Activated T-cell treated with anti-CD3 and anti-CD28 coated beads, Interleukin-2, amount 50 U/mL, for 4 hours (primary cell): Measurements from ENCODE around the gene PUS3. TPM values are rescaled to one million over a fixed set of nuclear protein-coding genes. Genes with fewer than 3 reads are reported as not detected.

Source experiments
- ATAC-seq, 2 donors: fragments of 200-7000 bp; cut with Tn5 transposase; one replicate each; pipeline ENCODE4 v1.10.0; 2021
- DNase-seq: peaks from one replicate; pipeline ENCODE4 v3.0.0-alpha.2; 2020
- H3K27me3 Mint-ChIP-seq: one replicate; pipeline ENCODE4 v1.8.0; 2021; ENCODE audit warnings: low read depth, mixed read lengths
- H3K36me3 Mint-ChIP-seq: one replicate; pipeline ENCODE4 v1.8.0; 2022; ENCODE audit warnings: mixed read lengths; ENCODE audit not compliant: insufficient read depth
- H3K4me1 Mint-ChIP-seq: one replicate; pipeline ENCODE4 v1.8.0; 2021; ENCODE audit warnings: low read depth, mixed read lengths
- H3K4me3 Mint-ChIP-seq: one replicate; pipeline ENCODE4 v1.8.0; 2021; ENCODE audit warnings: mild to moderate bottlenecking, moderate library complexity, mixed read lengths
- H3K9me3 Mint-ChIP-seq: one replicate; pipeline ENCODE4 v1.8.0; 2021; ENCODE audit warnings: mixed read lengths
- total RNA-seq, 3 donors: library from RNA; stranded (reverse); gene quantifications; one replicate each; pipeline ENCODE4 v1.2.1, GENCODE V29; 2021

The PUS3 gene
- total RNA-seq, 3 donors from 2014 or later = 22.3 to 30.5 (median 28.4) TPM

DNA sequence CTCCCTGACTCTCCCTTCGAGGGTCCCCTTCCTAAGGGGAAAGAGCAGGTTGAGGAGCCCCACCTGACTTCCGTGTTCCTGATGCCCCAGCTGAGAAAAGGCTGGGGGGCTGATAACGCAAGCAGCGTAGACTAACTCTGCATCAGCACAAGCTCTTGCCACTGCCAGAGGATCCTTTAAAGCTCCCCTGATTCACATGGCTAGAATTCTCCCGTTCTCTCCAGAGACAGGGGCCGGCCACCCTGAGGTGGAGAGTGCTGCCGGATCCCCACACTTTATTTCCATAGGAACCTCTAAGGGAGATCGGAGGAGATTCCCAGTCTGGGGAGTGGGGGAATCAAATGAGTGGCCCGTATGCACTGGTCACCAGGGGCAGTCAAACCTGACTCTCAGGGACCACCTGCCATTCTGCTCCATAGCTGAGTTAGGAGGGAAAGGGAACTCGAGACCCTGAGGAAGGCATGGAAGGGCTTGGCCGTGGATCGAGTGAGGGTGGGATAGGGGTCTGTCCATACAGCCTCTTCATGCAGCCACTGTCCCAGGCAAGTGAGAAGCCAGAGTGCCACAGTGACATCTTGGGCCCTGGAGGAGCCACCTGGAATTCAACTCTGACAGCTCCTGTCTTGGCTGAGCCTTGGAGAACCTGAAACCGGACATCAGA lies 41.5 kb upstream of the PUS3 start:
- no peak overlapping the region for H3K4me3 Mint-ChIP-seq
- peaks cover 3% of the 10 kb centered on the region for H3K27me3 Mint-ChIP-seq
- H3K36me3 Mint-ChIP-seq = no peaks in the 10 kb centered on the region
- no peaks in the 10 kb centered on the region for H3K9me3 Mint-ChIP-seq
- H3K4me1 Mint-ChIP-seq = peaks cover 4% of the 10 kb centered on the region
- no peak for ATAC-seq
- DNase-seq = no peak

DNA sequence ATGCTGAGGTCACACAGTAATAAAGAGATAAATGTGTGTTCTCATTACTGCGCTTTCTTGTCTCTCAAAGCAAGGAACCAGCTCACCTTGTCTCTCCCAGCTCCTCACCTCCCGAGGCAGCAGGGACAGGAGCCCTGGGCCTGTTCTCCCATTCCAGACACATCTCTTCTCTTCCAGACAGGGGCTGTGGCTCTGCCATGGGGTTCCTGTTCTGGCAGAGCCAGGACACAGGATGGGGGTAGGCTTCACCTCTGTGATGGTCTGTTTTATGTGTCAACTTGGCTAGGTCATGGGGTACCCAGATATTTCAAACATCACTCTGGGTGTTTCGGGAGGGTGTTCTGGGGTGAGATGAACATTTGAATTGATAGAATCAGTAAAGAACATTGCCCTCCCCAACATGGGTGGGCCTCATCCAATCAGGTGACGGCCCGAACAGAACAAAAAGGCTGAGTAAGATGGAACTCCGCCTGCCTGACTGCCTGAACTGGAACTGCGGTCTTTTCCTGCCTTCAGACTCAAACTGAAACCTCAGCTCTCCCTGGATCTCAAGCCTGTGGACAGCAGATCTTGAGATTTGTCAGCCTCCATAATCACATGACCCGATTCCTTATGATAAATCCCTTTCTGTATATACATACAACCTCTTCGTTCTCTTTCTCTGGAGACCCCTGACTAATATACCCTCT lies 40.8 kb upstream of the PUS3 start:
- no peak for ATAC-seq
- Mint-ChIP-seq H3K27me3 (no peaks in the 10 kb centered on the region), H3K9me3 (no peaks in the 10 kb centered on the region), H3K4me1 (peaks cover 4% of the 10 kb centered on the region), H3K4me3 (no peak overlapping the region), H3K36me3 (no peaks in the 10 kb centered on the region)
- DNase-seq = no peak

DNA sequence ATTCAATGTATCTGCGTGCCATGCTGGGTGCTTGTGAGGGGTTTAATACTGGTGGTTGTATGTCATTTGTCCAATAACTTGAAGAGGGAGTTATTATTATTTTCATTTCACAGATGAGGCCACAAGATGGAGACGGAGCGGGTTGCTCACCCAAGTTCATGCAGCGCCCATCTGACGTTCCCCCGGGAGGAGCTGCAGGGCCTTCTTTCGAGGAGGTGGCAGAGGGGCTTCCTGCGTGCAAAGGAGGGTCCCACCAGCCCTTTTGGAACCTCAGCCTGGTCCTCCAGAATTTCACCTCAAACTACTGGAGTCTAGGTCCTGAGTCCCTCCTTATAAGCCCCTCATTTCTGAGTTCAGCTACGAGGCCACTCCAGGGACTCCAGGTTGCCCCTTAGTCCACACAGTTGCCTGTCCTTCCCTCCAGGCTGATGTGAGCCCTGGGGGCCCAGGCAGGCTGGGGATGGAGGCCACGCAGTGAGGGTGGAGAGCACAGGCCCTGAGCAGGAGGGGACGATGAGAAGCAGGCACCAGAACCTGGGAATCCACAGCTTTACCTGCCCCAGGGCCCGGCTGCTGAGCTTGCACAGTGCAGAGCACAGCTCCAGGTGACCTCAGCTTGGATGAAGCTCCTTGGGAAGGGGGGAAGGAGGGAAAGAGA lies 39.9 kb upstream of the PUS3 start:
- no peak for DNase-seq
- Mint-ChIP-seq H3K9me3 (no peaks in the 10 kb centered on the region), H3K4me3 (no peak overlapping the region), H3K36me3 (no peaks in the 10 kb centered on the region), H3K4me1 (peaks cover 4% of the 10 kb centered on the region), H3K27me3 (no peaks in the 10 kb centered on the region)
- ATAC-seq = no peak

DNA sequence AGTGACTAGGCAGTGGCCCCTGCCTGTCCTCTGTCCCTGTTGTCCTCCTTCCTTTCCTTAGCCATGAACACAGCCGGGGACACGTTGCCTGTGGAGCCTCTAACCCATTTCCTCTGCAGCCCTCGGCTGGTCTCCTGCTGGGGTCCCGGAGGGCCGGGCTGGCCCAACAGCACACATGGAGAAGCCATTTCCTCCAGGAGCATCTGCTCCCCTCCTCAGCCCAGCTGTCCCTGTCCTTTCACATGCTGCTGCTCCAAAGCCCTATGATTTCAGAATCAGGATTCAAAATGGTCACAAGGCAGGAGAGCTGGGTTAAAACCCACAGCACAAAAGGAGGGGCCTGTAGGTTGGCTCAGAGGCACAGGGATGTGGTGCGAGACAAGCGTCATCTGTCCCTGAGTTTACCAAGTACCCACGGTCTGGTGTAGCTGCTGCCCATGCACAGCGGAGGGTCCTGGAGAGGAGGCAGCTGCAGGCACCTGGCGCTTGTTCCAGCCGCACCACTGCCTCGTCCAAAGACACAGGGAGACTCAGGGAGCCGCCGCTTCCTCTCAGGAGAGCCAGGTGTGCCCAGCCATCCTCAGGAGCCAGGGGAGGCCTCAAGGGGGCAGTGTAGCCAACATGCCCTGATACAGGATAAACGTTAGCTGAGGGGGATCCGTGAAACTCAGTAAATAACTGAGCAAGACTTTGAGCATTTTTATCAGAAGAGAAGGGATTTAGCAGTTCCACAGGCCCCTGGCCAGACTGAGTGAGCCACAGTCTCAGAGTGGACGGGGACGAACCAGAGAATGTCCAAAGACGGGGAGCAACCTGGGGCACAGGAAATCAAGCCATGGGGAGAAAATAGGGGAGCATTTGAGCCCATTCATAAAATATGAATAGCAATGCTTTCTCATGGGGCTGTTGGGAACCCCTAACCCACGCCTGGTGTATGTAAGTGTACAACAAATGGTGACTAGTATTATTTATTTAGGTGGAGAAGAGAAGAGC lies 38.9 kb upstream of the PUS3 start:
- peak; percentile 27 for DNase-seq
- Mint-ChIP-seq H3K9me3 (no peaks in the 10 kb centered on the region), H3K27me3 (no peaks in the 10 kb centered on the region), H3K4me1 (peaks cover 4% of the 10 kb centered on the region), H3K4me3 (no peak overlapping the region), H3K36me3 (no peaks in the 10 kb centered on the region)
- peak; percentile 69 to 70 for ATAC-seq

DNA sequence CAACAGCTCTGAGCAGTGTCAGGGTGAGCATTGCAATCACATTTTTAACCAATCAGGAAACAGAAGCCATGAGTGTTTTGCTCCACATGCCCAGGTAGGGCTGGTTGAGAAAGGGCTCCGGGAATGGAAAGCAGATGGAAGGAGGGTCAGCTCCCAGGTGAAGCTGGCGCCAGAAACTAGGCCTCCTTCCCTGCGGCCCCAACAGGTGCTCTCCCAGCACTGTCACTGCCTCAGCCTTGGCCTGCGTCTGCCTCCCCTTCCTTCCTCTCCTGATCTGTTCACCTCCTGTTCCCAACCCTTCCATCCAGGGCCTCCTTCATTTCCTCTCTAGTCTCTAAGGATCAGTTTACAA lies 38.2 kb upstream of the PUS3 start:
- Mint-ChIP-seq H3K36me3 (no peaks in the 10 kb centered on the region), H3K9me3 (no peaks in the 10 kb centered on the region), H3K27me3 (no peaks in the 10 kb centered on the region), H3K4me3 (no peak overlapping the region), H3K4me1 (peaks cover 4% of the 10 kb centered on the region)
- no peak for ATAC-seq
- DNase-seq = no peak

DNA sequence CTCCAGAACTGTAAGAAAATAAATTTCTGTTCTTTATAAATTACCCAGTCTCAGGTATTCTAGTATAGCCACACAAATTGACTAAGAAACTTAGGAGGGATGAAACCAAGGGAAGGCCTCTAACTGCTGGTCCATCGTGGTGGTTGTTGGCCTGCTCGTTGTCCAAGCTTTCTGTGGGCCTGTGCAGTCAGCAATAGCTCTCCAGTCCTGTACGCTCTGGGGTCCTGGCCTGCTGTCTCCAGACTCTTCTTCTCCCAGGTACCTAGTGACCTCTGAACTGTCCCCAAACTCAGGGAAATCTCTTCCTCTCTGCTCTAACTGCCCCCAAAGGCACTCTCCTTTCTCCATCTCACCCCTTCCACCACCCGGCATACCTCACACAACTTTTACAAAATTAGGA lies 37.1 kb upstream of the PUS3 start:
- H3K27me3 Mint-ChIP-seq = no peaks in the 10 kb centered on the region
- DNase-seq = no peak
- no peak overlapping the region for H3K4me3 Mint-ChIP-seq
- no peaks in the 10 kb centered on the region for H3K9me3 Mint-ChIP-seq
- H3K4me1 Mint-ChIP-seq = peaks cover 4% of the 10 kb centered on the region
- no peaks in the 10 kb centered on the region for H3K36me3 Mint-ChIP-seq
- ATAC-seq = no peak

DNA sequence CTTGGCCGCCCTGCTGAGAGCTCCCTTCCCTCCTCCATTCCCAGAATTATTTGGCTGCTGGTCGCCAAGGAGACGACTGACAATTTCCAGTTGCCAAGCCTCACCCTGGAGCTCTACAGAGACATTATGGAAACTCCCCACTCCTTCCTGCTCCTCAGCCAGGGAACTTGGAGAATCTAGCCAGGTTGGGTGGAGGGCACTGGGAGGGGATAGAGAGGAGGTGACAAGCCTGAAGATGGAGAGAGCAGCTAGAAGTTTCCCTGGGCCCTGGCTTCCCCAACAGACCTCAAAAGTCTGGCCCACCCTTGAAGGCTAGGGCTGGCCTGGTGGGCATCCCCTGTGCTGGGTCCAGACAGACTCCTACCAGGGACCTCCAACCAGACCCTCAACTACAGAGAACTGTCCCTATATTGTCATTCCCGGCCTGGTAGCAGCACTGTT lies 36.1 kb upstream of the PUS3 start:
- Mint-ChIP-seq H3K27me3 (no peaks in the 10 kb centered on the region), H3K4me3 (no peak overlapping the region), H3K9me3 (no peaks in the 10 kb centered on the region), H3K4me1 (peaks cover 4% of the 10 kb centered on the region), H3K36me3 (no peaks in the 10 kb centered on the region)
- ATAC-seq (no peak), DNase-seq (no peak)

DNA sequence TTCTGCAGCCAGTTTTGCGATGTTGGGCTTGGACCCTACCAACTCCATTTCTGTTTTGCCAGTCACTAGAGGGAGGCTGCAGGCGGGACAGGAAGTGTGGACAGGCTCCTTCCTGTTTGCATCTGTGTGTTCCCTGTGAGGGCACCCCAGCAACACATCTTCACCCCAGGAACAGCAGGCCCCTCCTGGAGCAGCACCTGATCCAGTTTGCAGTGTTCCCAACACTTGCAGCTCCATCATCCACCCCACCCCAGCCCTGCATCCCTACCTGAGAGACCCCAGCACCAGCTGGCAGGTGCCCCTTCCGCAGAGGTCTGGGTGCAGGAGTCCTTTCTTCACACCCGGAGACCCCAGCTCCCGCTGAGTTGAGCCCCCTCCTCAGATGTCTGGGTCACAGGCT lies 35.4 kb upstream of the PUS3 start:
- peaks cover 4% of the 10 kb centered on the region for H3K4me1 Mint-ChIP-seq
- H3K9me3 Mint-ChIP-seq = no peaks in the 10 kb centered on the region
- H3K27me3 Mint-ChIP-seq = no peaks in the 10 kb centered on the region
- H3K4me3 Mint-ChIP-seq = no peak overlapping the region
- no peaks in the 10 kb centered on the region for H3K36me3 Mint-ChIP-seq
- ATAC-seq (peak in 1 of 2 donors; percentile 28), DNase-seq (no peak)

DNA sequence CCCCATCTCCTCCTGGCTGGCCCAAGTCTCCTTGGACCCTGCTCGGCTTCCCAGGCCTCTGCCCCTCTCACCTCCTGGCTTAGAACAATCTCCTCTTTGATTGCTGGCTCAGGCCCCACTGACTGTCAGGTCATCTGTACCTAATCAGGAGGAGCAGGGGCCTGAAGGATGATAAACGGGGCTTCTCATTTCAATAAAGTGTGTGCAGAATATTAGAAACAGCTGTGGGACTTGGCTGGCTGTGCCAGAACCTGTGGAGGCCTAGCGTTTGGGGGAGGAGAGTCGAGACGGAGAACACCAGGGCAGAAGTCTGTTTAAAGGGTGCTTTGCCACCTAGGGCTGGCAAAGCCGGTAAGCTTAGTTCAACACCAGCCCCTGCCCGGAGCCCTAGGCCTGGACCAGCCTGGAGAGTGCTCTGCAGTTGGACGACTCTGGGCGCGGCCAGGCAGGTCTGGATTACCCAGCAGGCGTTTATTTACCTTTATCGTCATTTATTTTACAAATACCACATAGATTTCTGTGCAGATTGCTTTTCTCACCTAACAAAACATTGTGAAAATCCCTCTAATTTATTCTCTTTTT lies 32.7 kb upstream of the PUS3 start:
- Mint-ChIP-seq H3K27me3 (peaks cover 6% of the 10 kb centered on the region), H3K4me1 (no peaks in the 10 kb centered on the region), H3K36me3 (no peaks in the 10 kb centered on the region), H3K4me3 (no peak overlapping the region), H3K9me3 (no peaks in the 10 kb centered on the region)
- no peak for DNase-seq
- no peak for ATAC-seq

DNA sequence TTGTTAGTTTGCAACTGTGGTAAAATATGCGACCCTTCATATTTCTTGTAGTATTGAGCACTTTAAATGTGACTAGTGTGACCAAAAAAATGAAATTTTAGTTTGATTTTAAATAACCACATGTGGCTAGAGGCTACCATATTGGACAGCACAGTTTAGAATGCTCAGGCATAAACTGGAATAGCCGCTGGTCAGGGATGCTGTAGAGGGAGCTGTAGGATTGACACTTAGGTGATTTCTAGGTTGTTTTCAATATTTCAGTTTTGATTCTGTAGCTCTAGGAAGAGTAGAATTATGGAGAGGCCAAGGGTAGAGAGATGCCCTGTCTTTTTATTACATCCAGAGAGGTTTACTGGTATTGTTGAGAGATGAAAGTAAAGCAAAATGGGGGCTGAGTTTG lies 32.0 kb upstream of the PUS3 start:
- Mint-ChIP-seq H3K4me3 (no peak overlapping the region), H3K36me3 (no peaks in the 10 kb centered on the region), H3K27me3 (peaks cover 6% of the 10 kb centered on the region), H3K9me3 (no peaks in the 10 kb centered on the region), H3K4me1 (no peaks in the 10 kb centered on the region)
- DNase-seq = no peak
- ATAC-seq = no peak

DNA sequence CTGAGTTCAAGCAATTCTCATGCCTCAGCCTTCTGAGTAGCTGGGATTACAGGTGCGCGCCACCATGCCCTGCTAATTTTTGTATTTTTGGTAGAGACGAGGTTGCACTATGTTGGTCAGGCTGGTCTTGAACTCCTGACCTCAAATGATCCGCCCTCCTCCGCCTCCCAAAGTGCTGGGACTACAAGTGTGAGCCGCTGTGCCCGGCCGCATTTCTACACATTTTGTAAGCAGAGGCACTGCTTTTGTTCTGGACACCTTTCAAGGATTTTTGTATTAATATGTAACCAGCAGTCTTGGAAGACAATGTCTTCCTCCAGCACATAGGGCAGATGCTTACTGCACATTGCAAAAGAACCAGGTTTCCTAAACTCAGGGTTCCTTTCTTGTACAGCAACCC lies 31.5 kb upstream of the PUS3 start:
- ATAC-seq (no peak), DNase-seq (no peak)
- no peaks in the 10 kb centered on the region for H3K9me3 Mint-ChIP-seq
- peaks cover 6% of the 10 kb centered on the region for H3K27me3 Mint-ChIP-seq
- no peaks in the 10 kb centered on the region for H3K36me3 Mint-ChIP-seq
- H3K4me1 Mint-ChIP-seq = no peaks in the 10 kb centered on the region
- no peak overlapping the region for H3K4me3 Mint-ChIP-seq

DNA sequence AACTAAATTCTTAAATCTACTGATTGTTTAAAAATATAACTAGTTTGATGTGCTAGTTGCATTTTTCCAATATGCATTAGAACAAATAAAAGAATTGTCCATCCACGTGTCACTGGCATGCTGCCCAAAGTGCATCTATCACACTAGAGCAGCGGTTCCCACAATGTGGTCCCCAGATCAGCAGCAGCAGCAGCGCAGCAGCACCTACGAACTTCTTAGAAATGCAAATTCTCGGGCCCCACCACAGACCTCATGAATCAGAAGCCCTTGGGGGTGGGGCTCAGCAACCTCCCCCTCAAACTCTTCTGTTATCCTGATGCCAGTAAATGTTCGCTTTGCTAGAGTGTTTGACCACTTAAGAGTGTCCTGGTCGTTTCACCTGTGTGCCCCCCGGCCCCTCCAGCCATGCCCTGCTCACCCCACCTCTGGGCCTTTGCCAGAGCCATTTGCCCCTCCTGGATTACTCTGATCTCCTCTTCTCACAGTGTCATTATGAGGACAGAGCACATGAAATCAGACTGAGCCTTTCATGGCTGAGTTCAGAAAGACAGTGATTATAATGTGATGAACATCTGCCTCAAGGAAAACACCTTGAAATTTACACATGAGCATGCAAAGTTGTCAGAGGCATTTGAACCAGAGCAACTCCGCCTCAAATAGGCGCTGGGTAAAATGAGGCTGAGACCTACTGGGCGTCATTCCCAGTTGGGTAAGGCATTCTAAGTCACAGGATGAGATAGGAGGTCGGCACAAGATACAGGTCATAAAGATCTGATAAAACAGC lies 30.2 kb upstream of the PUS3 start:
- DNase-seq (no peak), ATAC-seq (peak; percentile 62 to 70)
- Mint-ChIP-seq H3K4me3 (no peak overlapping the region), H3K27me3 (peaks cover 6% of the 10 kb centered on the region), H3K4me1 (no peaks in the 10 kb centered on the region), H3K9me3 (no peaks in the 10 kb centered on the region), H3K36me3 (no peaks in the 10 kb centered on the region)

DNA sequence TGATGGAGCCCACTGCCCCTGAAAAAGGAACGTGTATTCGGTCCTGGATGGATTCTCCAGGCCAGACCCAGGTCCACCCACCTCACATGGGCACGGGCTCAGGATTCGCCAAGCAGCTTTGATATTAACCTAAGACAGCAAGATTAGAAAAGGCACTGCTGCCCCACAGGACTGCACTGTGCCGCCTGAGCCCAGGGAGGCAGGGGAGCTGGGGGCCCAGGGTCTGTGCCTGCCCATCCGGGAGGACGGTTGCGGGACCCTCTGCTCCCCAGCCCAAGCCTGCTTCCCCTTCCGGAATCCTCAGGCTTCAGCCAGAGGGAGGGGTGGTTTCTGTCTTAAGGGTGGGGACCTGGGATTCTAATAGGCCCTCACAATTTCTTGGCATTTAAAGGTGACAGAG lies 29.3 kb upstream of the PUS3 start:
- ATAC-seq = no peak
- Mint-ChIP-seq H3K36me3 (no peaks in the 10 kb centered on the region), H3K4me1 (no peaks in the 10 kb centered on the region), H3K4me3 (no peak overlapping the region), H3K9me3 (no peaks in the 10 kb centered on the region), H3K27me3 (peaks cover 6% of the 10 kb centered on the region)
- no peak for DNase-seq
